Dendritic cell treated with granulocyte-macrophage colony-stimulating factor and Interleukin-4, amounts not matched to agents 40 ng/mL and 50 ng/mL, for 4 days (primary cell): ENCODE data around the gene CTNNB1.

ENCODE experiments used
- H3K27ac Mint-ChIP-seq: one replicate; pipeline ENCODE4 v1.8.0; 2022; ENCODE audit warnings: mild to moderate bottlenecking, mixed read lengths
- H3K27me3 Mint-ChIP-seq: one replicate; pipeline ENCODE4 v1.8.0; 2022; ENCODE audit warnings: mild to moderate bottlenecking, mixed read lengths
- H3K36me3 Mint-ChIP-seq: one replicate; pipeline ENCODE4 v1.8.0; 2022; ENCODE audit warnings: low read depth, mixed read lengths
- H3K4me1 Mint-ChIP-seq: one replicate; pipeline ENCODE4 v1.8.0; 2022; ENCODE audit warnings: low read depth, mixed read lengths
- H3K4me3 Mint-ChIP-seq: one replicate; pipeline ENCODE4 v1.8.0; 2022; ENCODE audit warnings: mild to moderate bottlenecking, moderate library complexity, mixed read lengths
- H3K9me3 Mint-ChIP-seq: one replicate; pipeline ENCODE4 v1.8.0; 2022; ENCODE audit warnings: mixed read lengths
- intact Hi-C: fragments of 100-400 bp; cut with micrococcal nuclease; formaldehyde crosslinking; loops from one replicate; pipeline ENCODE4 v1.15.0; 2022

CTNNB1 gene

GRCh38 chr3:41198950-41199865, at the start of gene CTNNB1:
TSS of gene CTNNB1 (plus strand) at chr3:41199505. CDS start at chr3:41224069, 24,564 bp downstream.
- Mint-ChIP-seq H3K27me3 (peaks cover 2% of the 10 kb centered on the region), H3K27ac (peak within 1 kb of the TSS; percentile 97), H3K9me3 (no peaks in the 10 kb centered on the region), H3K4me1 (peaks cover 37% of the 10 kb centered on the region), H3K36me3 (peaks cover 18% of the 10 kb centered on the region), H3K4me3 (peak within 1 kb of the TSS; percentile 97)
- intact Hi-C loops: loop anchor here (2.0 to 10.0 kb wide), 2 partner anchors 82 to 264 kb away; no protein-coding TSS in a partner anchor

GRCh38 chr3:41155834-41156233, 43.5 kb upstream of the CTNNB1 start:
- H3K36me3 Mint-ChIP-seq: no peaks in the 10 kb centered on the region
- intact Hi-C loops: no loop called here

GRCh38 chr3:41158947-41159346, 40.4 kb upstream of the CTNNB1 start:
- intact Hi-C loops: no loop called here
- Mint-ChIP-seq H3K4me3 (no peak overlapping the region), H3K27ac (no peak overlapping the region), H3K9me3 (no peaks in the 10 kb centered on the region), H3K4me1 (peaks cover 28% of the 10 kb centered on the region), H3K27me3 (peaks cover 2% of the 10 kb centered on the region), H3K36me3 (no peaks in the 10 kb centered on the region)

More at GRCh38 chr3:41155834-41156233, 43.5 kb upstream of the CTNNB1 start:
- Mint-ChIP-seq H3K27ac (no peak overlapping the region), H3K4me3 (no peak overlapping the region), H3K27me3 (peaks cover 2% of the 10 kb centered on the region), H3K9me3 (no peaks in the 10 kb centered on the region), H3K4me1 (peaks cover 26% of the 10 kb centered on the region)

GRCh38 chr3:41159588-41160189, 39.6 kb upstream of the CTNNB1 start:
- Mint-ChIP-seq H3K9me3 (no peaks in the 10 kb centered on the region), H3K4me1 (peaks cover 28% of the 10 kb centered on the region), H3K27me3 (peaks cover 2% of the 10 kb centered on the region), H3K27ac (no peak overlapping the region), H3K36me3 (no peaks in the 10 kb centered on the region), H3K4me3 (no peak overlapping the region)
- intact Hi-C loops: no loop called here

- H3K4me3 Mint-ChIP-seq: no peak overlapping the region
- H3K36me3 Mint-ChIP-seq: no peaks in the 10 kb centered on the region
- peaks cover 30% of the 10 kb centered on the region for H3K4me1 Mint-ChIP-seq
- intact Hi-C loops: no loop called here
- no peaks in the 10 kb centered on the region for H3K27me3 Mint-ChIP-seq
- no peak overlapping the region for H3K27ac Mint-ChIP-seq
- no peaks in the 10 kb centered on the region for H3K9me3 Mint-ChIP-seq
These were observed 36.8 kb upstream of the CTNNB1 start for GRCh38 chr3:41162541-41162940.

GRCh38 chr3:41163006-41163405, 36.3 kb upstream of the CTNNB1 start:
- Mint-ChIP-seq H3K4me1 (peaks cover 35% of the 10 kb centered on the region), H3K27me3 (no peaks in the 10 kb centered on the region), H3K9me3 (no peaks in the 10 kb centered on the region), H3K36me3 (no peaks in the 10 kb centered on the region), H3K4me3 (no peak overlapping the region), H3K27ac (no peak overlapping the region)
- intact Hi-C loops: no loop called here

GRCh38 chr3:41163421-41163820, 35.9 kb upstream of the CTNNB1 start:
- Mint-ChIP-seq H3K36me3 (no peaks in the 10 kb centered on the region), H3K27me3 (no peaks in the 10 kb centered on the region), H3K4me1 (peaks cover 35% of the 10 kb centered on the region), H3K27ac (no peak overlapping the region), H3K4me3 (no peak overlapping the region), H3K9me3 (no peaks in the 10 kb centered on the region)
- intact Hi-C loops: no loop called here

GRCh38 chr3:41164777-41165176, 34.5 kb upstream of the CTNNB1 start:
- peaks cover 36% of the 10 kb centered on the region for H3K4me1 Mint-ChIP-seq
- H3K9me3 Mint-ChIP-seq: no peaks in the 10 kb centered on the region
- peaks cover 2% of the 10 kb centered on the region for H3K27me3 Mint-ChIP-seq
- no peaks in the 10 kb centered on the region for H3K36me3 Mint-ChIP-seq
- no peak overlapping the region for H3K27ac Mint-ChIP-seq
- intact Hi-C loops: no loop called here
- no peak overlapping the region for H3K4me3 Mint-ChIP-seq

- peaks cover 29% of the 10 kb centered on the region for H3K4me1 Mint-ChIP-seq
- peaks cover 6% of the 10 kb centered on the region for H3K27me3 Mint-ChIP-seq
- no peak overlapping the region for H3K27ac Mint-ChIP-seq
- no peaks in the 10 kb centered on the region for H3K36me3 Mint-ChIP-seq
- intact Hi-C loops: no loop called here
- H3K9me3 Mint-ChIP-seq: no peaks in the 10 kb centered on the region
- no peak overlapping the region for H3K4me3 Mint-ChIP-seq
These were observed 31.4 kb upstream of the CTNNB1 start for GRCh38 chr3:41167722-41168497.

- peaks cover 19% of the 10 kb centered on the region for H3K4me1 Mint-ChIP-seq
- no peaks in the 10 kb centered on the region for H3K9me3 Mint-ChIP-seq
- intact Hi-C loops: no loop called here
- H3K36me3 Mint-ChIP-seq: no peaks in the 10 kb centered on the region
- H3K27me3 Mint-ChIP-seq: peaks cover 6% of the 10 kb centered on the region
- no peak overlapping the region for H3K27ac Mint-ChIP-seq
- H3K4me3 Mint-ChIP-seq: no peak overlapping the region
These were observed 30.3 kb upstream of the CTNNB1 start for GRCh38 chr3:41169023-41169422.

GRCh38 chr3:41173926-41174885, 25.1 kb upstream of the CTNNB1 start:
- no peaks in the 10 kb centered on the region for H3K36me3 Mint-ChIP-seq

GRCh38 chr3:41175365-41175764, 23.9 kb upstream of the CTNNB1 start:
- Mint-ChIP-seq H3K4me3 (no peak overlapping the region), H3K27me3 (peaks cover 25% of the 10 kb centered on the region), H3K4me1 (no peaks in the 10 kb centered on the region), H3K9me3 (no peaks in the 10 kb centered on the region), H3K27ac (no peak overlapping the region), H3K36me3 (no peaks in the 10 kb centered on the region)
- intact Hi-C loops: no loop called here

More at GRCh38 chr3:41173926-41174885, 25.1 kb upstream of the CTNNB1 start:
- Mint-ChIP-seq H3K27ac (no peak overlapping the region), H3K4me3 (no peak overlapping the region), H3K27me3 (peaks cover 27% of the 10 kb centered on the region), H3K9me3 (no peaks in the 10 kb centered on the region), H3K4me1 (peaks cover 2% of the 10 kb centered on the region)
- intact Hi-C loops: no loop called here

- intact Hi-C loops: no loop called here
- H3K4me1 Mint-ChIP-seq: no peaks in the 10 kb centered on the region
- H3K27ac Mint-ChIP-seq: no peak overlapping the region
- no peaks in the 10 kb centered on the region for H3K36me3 Mint-ChIP-seq
- H3K27me3 Mint-ChIP-seq: peaks cover 22% of the 10 kb centered on the region
- no peaks in the 10 kb centered on the region for H3K9me3 Mint-ChIP-seq
- H3K4me3 Mint-ChIP-seq: no peak overlapping the region
These were observed 22.7 kb upstream of the CTNNB1 start for GRCh38 chr3:41176596-41176995.
